ENCODE measurements around the gene PDGFC. TPM values are rescaled to one million over a fixed set of nuclear protein-coding genes. Genes with fewer than 3 reads are reported as not detected.

Gene PDGFC
- total RNA-seq, 6 experiments from 2014 or later: 6.6 to 19.0 (median 10.3) TPM

GRCh38 chr4:156956826-156957368, 14.7 kb downstream of the PDGFC start:
- no peak for TF ChIP-seq POLR2A (IDR thresholded peaks at IDR 0.05)
- Histone ChIP-seq H3K36me3 (no peaks in the 10 kb centered on the region), H3K4me1 (peaks cover 0 to 23% (median 5%) of the 10 kb centered on the region in 4 donors), H3K9me3 (no peaks in the 10 kb centered on the region), H3K4me3 (no peak overlapping the region), H3K27ac (no peak overlapping the region), H3K27me3 (no peaks in the 10 kb centered on the region)
- ATAC-seq (peak in 3 of 4 donors; percentile 32 to 52 (median 36)), DNase-seq (no peak)
- intact Hi-C loops (cut with DNase I): no loop called here
- 38% methylated on average over 6 of the region's 6 CpGs for WGBS (ENCODE audit: insufficient coverage, low coverage, low lambda C conversion rate, missing lambda C conversion rate)

- no peak overlapping the region for H3K27ac ChIP-seq
Observed at GRCh38 chr4:156956359-156956758, 15.2 kb downstream of the PDGFC start.

DNA sequence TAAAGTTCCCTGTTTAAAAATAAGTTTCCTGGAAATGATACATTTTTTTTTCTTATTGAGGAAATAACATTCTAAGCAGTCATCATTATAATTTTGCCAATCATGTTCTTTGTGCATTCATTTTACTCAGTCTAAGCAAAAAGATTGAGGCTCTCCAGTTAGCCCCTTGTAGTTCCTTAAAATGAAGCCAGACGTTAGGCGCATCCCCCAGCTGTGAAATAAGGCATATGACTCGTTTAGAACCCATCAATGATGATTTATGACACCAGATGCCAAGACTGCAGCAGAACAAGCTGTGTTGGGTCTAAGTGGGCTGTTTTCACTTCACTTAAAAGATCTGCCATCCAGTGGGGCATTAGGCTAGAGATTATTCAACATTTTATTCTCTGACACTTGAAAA, 17.0 kb downstream of the PDGFC start:
- Histone ChIP-seq H3K4me3 (no peak overlapping the region), H3K27me3 (no peaks in the 10 kb centered on the region), H3K4me1 (peaks cover 0 to 45% (median 16%) of the 10 kb centered on the region in 4 donors), H3K27ac (no peak overlapping the region), H3K36me3 (no peaks in the 10 kb centered on the region), H3K9me3 (no peaks in the 10 kb centered on the region)
- intact Hi-C loops (cut with DNase I): no loop called here
- DNase-seq (no peak), ATAC-seq (peak in 3 of 4 donors; percentile 28 to 37 (median 31))
- TF ChIP-seq, protein P1, sequence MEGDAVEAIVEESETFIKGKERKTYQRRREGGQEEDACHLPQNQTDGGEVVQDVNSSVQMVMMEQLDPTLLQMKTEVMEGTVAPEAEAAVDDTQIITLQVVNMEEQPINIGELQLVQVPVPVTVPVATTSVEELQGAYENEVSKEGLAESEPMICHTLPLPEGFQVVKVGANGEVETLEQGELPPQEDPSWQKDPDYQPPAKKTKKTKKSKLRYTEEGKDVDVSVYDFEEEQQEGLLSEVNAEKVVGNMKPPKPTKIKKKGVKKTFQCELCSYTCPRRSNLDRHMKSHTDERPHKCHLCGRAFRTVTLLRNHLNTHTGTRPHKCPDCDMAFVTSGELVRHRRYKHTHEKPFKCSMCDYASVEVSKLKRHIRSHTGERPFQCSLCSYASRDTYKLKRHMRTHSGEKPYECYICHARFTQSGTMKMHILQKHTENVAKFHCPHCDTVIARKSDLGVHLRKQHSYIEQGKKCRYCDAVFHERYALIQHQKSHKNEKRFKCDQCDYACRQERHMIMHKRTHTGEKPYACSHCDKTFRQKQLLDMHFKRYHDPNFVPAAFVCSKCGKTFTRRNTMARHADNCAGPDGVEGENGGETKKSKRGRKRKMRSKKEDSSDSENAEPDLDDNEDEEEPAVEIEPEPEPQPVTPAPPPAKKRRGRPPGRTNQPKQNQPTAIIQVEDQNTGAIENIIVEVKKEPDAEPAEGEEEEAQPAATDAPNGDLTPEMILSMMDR (IDR thresholded peaks at IDR 0.05): no peak
- no peak for TF ChIP-seq POLR2A (IDR thresholded peaks at IDR 0.05)
- WGBS (ENCODE audit: insufficient coverage, low coverage, low lambda C conversion rate, missing lambda C conversion rate): 64% methylated on average over 3 of the region's 3 CpGs

More at GRCh38 chr4:156956359-156956758, 15.2 kb downstream of the PDGFC start:
- WGBS (ENCODE audit: insufficient coverage, low coverage, low lambda C conversion rate, missing lambda C conversion rate): 76% methylated on average over 2 of the region's 2 CpGs
- TF ChIP-seq POLR2A (IDR thresholded peaks at IDR 0.05): no peak
- TF ChIP-seq, protein P1 (IDR thresholded peaks at IDR 0.05): no peak
- intact Hi-C loops (cut with DNase I): no loop called here
- no peaks in the 10 kb centered on the region for H3K9me3 ChIP-seq
- ATAC-seq (peak in 1 of 4 donors; percentile 44), DNase-seq (no peak)
- H3K4me3 ChIP-seq: no peak overlapping the region
- peaks cover 0 to 29% (median 8%) of the 10 kb centered on the region in 4 donors for H3K4me1 ChIP-seq
- no peaks in the 10 kb centered on the region for H3K36me3 ChIP-seq
- no peaks in the 10 kb centered on the region for H3K27me3 ChIP-seq

DNA sequence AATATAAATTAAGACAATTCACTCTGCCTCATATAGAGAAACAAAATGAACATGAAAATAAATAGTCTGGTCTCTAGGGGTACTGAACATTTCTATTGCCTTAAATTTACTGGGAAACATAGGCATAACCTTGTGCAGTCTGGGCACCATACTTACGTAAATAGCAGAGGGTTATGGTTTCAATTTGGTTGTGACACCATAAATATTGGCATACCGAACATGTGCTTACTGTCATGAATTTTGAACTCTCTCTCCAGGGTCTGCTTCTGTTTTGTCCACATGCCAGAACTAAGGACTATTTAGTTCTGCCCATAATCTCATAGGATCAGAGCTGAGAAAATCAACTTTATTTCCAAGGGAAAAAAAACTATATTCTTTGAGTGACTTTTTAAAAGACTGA, 17.6 kb downstream of the PDGFC start:
- TF ChIP-seq, protein P1 (IDR thresholded peaks at IDR 0.05): no peak
- TF ChIP-seq POLR2A (IDR thresholded peaks at IDR 0.05): no peak

GRCh38 chr4:156953001-156953400, 18.6 kb downstream of the PDGFC start:
- DNase-seq (no peak), ATAC-seq (no peak)
- Histone ChIP-seq H3K4me1 (peaks cover 0 to 40% (median 20%) of the 10 kb centered on the region in 4 donors), H3K27me3 (no peaks in the 10 kb centered on the region), H3K4me3 (no peak overlapping the region), H3K9me3 (no peaks in the 10 kb centered on the region), H3K27ac (no peak overlapping the region), H3K36me3 (no peaks in the 10 kb centered on the region)
- 67% methylated on average over 1 of the region's 1 CpG for WGBS (ENCODE audit: insufficient coverage, low coverage, low lambda C conversion rate, missing lambda C conversion rate)
- no peak for TF ChIP-seq POLR2A (IDR thresholded peaks at IDR 0.05)
- TF ChIP-seq, protein P1 (IDR thresholded peaks at IDR 0.05): no peak
- intact Hi-C loops (cut with DNase I): no loop called here

More for the DNA sequence above, 17.6 kb downstream of the PDGFC start:
- Histone ChIP-seq H3K4me1 (peaks cover 0 to 48% (median 20%) of the 10 kb centered on the region in 4 donors), H3K4me3 (no peak overlapping the region), H3K27me3 (no peaks in the 10 kb centered on the region), H3K36me3 (no peaks in the 10 kb centered on the region), H3K9me3 (no peaks in the 10 kb centered on the region), H3K27ac (peak overlapping the region in 1 of 3 donors; percentile 1)
- ATAC-seq: no peak
- DNase-seq: no peak
- 47% methylated on average over 2 of the region's 2 CpGs for WGBS (ENCODE audit: insufficient coverage, low coverage, low lambda C conversion rate, missing lambda C conversion rate)
- intact Hi-C loops (cut with DNase I): no loop called here
